IPS-NIHi11 (cell line): ENCODE data around the gene PRR4.

Source experiments
- DNase-seq: peaks from one replicate; pipeline ENCODE4 v3.0.0; 2012; ENCODE audit warnings: mixed read lengths, low spot score

Gene PRR4, protein sequence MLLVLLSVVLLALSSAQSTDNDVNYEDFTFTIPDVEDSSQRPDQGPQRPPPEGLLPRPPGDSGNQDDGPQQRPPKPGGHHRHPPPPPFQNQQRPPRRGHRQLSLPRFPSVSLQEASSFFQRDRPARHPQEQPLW

DNA sequence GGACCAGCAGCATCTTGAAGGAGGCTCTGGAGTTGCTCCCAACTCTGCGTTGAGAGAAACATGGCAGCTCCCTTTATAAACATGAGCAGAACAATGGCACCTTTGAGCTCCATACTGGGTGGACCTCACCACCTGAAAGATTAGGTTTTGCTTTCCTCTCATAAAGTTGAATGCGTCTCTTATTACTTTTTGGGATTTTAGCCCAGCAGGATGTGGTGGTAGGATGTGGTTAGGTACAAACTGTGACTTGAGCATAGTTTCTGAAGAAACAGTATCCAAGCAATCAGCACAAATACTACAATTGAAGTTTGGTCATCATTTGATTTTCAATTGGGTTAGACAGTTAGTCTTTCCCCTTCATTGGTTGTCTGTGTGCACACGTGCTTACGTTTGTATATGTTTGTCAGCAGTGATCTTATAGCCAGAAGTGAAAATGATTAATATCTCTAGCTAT lies at the start of gene PRR4:
Gene PRR4, minus strand, starts transcription at position 51 of the 454 bp plus-strand sequence. Its CDS starts 38 bp downstream, at position 13.
- no peak for DNase-seq

DNA sequence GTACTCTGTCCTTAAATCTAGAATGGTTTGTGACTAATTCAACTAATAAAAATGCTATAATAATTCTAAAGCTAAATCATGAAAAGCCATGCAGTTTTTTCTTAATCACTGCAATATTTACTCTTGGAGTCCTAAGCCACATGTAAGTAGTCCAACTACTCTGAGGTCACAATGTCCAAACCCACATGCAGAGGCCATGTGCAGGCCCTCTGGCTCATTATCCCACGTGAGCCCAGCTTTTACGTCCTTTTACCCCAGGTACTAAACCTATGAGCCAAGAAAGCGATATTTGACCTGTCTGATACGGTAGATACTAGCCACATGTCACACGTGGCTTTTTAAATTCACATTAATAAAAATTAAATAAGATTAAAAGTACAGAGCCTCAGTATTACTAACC lies 47.6 kb upstream of the PRR4 start:
- no peak for DNase-seq

DNA sequence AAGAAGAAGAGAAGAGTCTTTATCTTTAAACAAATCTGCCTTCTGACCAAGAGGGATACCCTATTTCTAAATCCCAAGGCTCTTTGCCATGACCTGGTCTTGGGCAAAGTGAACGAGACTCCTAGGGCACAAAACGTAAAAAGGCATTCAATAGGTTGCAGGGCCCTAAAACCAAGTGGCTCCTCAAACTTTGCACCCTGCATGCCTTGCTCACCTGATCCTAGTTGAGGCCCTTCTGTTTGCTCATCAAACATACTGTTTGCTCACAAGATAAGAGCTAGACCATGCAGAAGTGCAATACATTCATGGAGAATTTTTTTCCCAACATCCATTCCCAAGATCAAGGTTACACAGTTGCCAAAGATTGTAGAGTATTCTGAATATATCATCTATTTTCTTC lies 42.7 kb upstream of the PRR4 start:
- DNase-seq: no peak

- no peak for DNase-seq
Observed at GRCh38 chr12:10889226-10889625, 40.0 kb upstream of the PRR4 start.

DNA sequence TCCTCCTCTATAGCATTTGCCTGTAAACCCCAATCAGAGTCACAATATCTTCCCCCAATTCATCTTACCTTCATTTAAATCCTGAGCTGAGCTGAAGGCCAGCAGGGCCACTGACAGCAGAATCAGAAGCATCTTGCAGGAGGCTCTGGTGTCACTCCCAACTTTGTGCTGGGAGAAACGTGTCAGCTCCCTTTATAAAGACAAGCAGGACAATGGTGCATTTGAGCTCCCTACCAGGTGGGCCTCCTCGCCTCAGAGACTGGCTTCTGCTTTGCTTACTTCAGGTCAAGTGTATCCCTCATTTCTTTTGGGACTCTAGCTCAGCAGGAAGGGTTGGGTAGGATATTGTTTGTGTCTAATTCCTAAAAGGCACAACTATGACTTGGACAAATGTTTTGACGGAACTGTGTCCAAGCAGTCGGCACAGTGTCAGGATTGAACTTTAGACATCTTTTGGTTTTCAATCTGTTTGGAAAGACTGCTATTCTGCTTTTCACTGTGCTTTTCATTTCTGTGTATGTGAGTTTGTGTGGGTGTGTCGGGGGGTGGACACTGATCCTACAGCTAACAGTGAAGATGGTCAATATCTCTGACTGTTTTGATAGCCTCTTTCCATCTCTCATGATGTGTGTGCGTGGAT lies 34.9 kb upstream of the PRR4 start, which contains the start of gene PRH1:
Gene PRH1, minus strand, starts transcription at position 170 of the 640 bp plus-strand sequence. Its CDS starts 38 bp downstream, at position 132.
- DNase-seq: no peak

DNA sequence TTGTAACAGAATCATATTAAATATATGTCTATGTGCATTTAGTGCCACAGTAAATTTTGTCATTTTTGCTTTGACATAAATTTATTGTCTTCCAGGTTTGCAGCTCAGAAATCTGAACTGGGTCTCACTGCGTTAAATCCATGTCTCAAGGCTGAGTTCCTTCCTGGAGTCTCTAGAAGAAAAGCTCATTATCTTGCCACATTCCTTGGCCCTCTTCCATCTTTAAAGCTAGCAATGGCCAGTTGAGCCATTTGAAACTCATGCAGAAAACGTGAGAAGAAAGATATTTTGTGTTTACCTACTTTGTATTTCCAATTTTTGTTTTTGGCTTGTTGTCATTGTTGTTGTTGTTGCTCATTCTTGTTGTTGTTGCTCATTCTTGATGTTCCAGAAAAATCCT lies 24.1 kb upstream of the PRR4 start:
- DNase-seq: no peak

GRCh38 chr12:10867381-10867780 lies 18.1 kb upstream of the PRR4 start:
- no peak for DNase-seq

DNA sequence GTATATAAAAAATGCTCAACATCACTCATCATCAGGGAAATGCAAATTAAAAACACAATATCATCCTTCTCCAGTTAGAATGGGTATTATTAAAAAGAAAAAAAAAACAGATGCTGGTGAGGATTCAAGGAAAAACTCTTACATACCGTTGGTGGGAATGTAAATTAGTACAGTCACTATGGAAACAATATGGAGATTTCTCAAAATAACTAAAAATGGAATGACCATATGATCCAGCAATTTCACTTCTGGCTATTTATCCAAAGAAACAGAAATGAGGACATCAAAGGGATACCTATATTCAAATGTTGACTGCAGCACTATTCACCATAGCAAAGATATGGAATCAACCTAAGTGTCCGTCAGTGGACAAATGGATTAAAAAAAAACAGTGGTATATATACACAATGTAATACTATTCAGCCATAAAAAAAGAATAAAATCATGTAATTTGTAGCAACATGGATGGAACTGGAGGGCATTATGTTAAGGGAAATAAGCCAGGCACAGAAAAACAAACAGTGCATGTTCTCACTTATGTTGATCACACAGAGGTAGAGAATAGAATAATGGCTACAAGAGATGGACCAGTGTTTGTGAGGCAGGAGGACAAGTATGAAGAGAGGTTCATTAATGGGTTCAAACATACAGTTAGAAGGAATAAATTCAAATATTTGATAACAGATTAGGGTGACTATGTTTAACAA lies 14.4 kb upstream of the PRR4 start:
- no peak for DNase-seq

GRCh38 chr12:10861366-10861765 lies 12.1 kb upstream of the PRR4 start:
- no peak for DNase-seq

- no peak for DNase-seq
Observed at GRCh38 chr12:10855807-10856206, 6.5 kb upstream of the PRR4 start.

- DNase-seq: no peak
Observed at GRCh38 chr12:10853776-10854175, 4.5 kb upstream of the PRR4 start.

- DNase-seq: no peak
Observed at GRCh38 chr12:10851243-10851858, 2.1 kb upstream of the PRR4 start.

DNA sequence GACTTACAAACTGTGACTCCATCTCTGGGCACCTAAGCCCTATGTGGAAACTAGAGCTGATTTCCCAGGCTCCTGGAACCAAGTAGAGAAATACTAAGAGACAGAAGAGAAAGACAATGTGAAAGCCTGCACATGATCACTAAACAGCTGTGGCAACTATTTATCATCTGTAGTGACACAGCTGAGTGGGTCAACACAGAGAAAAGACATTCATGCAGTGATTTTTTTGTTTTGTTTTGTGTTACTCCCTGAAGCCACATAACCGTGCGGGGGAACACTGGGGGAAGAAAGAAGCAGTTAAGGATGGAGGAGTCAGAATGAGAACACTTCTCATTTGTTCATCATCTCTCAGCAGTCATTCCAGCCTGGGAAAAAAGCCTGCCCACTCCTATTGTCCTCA lies 1.5 kb downstream of the PRR4 start:
- no peak for DNase-seq

DNA sequence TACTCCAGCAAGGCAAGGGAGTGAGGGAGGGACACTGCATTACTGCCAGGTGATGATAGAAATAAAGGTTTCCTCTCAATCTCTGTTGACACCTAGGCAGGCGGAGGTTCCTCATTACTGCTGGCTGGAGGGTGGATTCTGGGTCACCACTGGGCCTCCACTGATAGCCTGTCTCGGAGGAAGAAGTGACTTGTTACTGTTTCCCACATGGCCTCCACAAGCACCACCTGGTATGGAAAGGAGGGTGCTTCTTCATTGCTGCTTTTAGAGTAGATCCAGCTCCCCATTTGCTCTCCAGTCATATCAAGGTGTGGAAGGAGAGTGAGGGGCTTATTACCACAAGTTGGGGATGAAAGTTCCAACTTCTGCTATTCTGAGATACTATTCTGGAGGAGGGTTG lies 6.4 kb downstream of the PRR4 start:
- DNase-seq: no peak

- no peak for DNase-seq
Observed at GRCh38 chr12:10838461-10838860, 10.8 kb downstream of the PRR4 start.

GRCh38 chr12:10829994-10830393 lies 19.3 kb downstream of the PRR4 start:
- no peak for DNase-seq

DNA sequence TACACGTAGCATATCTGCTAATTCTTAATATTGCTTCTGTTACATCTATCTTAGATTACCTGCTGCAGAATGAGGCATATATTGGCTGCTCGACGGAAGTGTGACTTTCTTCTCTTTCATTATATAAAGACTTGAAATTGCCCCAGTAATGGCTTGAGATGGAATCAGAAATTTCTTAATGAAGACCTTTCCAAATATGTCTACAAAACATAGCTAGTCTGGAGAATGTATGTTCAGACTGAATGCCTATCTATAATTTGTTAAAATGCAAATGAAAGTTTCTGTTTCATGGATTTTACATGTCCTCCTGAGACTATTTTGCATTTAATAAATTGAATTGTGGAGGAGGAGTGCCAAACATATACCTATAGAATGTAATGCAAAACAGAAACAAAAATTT lies 23.0 kb downstream of the PRR4 start, which contains the start of gene TAS2R10:
Gene TAS2R10, minus strand, starts transcription at position 101 of the 400 bp plus-strand sequence. Its CDS starts 89 bp downstream, at position 12.
- no peak for DNase-seq

- no peak for DNase-seq
Observed at GRCh38 chr12:10824957-10825356, 24.3 kb downstream of the PRR4 start.

DNA sequence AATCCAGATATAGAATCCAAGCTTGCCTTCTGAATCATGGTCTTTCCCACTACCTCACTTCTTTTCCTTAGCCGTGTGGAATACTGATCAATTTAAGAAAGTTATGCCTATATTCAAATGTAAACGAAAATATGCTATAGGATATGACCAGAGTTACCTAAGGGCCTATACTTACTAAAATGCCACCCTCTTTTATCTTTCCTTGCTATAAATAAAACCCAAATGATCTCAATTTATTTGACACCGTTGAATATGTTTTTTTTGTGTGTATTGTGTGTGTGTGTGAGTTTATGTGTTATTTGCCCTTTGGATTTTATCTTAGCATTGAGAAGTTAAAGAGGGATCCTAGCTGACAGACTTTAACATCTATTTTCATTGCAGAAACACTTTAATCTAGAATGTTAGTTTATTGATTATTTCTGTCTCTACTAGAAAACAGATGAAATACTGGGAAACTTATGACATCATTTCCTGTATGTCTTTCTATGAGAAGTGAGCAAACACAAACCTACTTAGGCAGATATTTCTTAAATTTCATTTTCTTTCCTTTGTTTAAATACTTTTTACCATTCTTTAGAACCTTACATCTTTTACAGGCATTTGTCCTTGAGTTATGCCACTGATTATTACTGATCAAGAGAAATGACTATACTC lies 37.3 kb downstream of the PRR4 start:
- DNase-seq: no peak

DNA sequence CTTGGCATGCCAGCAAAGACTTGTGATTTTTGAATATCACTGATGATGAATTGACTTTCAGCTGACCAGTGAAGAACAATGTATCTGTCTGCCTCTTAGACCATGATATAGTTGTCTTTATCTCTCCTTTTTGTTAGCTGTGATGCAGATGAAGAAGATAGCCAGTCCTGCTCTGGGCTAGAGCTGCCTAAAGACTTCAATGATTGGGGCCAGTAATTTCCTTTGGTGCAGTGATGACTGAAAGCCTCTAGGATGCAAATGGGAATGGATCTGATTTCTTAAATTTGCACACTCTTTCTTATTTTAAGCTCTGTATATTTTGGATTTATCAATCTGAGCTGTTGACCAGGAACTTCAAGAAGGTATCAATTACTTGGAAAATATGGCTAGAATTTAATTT lies 39.2 kb downstream of the PRR4 start, which contains the start of gene TAS2R9:
Gene TAS2R9, minus strand, starts transcription at position 101 of the 400 bp plus-strand sequence. Its CDS starts 93 bp downstream, at position 8.
- no peak for DNase-seq

DNA sequence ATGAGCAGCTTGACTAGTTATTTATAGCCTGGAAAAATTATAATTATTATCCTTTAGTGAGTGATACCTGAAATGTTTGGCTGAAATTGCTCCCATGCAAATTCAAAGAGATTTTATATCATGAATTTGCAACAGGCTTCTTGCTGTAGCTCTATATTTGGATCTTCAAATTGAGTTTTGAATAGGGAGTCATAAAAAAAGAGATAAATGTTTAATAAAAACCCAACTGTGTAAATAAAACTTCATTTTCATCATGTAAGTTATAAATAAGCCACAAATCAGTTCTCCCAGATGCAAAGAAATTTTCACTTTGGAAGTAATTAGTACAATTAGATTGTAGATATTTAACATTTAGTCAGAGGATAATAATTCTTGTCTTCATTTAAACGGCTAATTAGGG lies 42.1 kb downstream of the PRR4 start, which contains the start of gene TAS2R8:
Gene TAS2R8, minus strand, starts transcription at position 101 of the 400 bp plus-strand sequence. CDS start 306 bp downstream, outside the sequence.
- DNase-seq: no peak

- no peak for DNase-seq
Observed at GRCh38 chr12:10802587-10802986, 46.7 kb downstream of the PRR4 start, which contains the start of gene TAS2R7. Gene TAS2R7 (minus strand): TSS chr12:10802627. CDS start chr12:10802570, 57 bp downstream.
